HG03558 (cell line): Measurements from ENCODE around the gene MEIG1.
A peak's percentile ranks its signal among the peaks of the same experiment; 100 is the strongest.
"Not testable (repeated sequence)": the region's sequence is repeated elsewhere in the genome, so short reads cannot be mapped to it uniquely, and the experiment has no call there.

Experiments
- ATAC-seq: cut with Tn5 transposase; IDR thresholded peaks from one replicate; pipeline ENCODE4 v1.9.1; 2021; ENCODE audit warnings: moderate number of reproducible peaks; ENCODE audit not compliant: unreplicated experiment; ENCODE audit errors: extremely low read depth

MEIG1 gene

GRCh38 chr10:14959221-14960057, at the start of gene MEIG1:
Gene MEIG1, plus strand, starts transcription at chr10:14959388. Its CDS starts 7,081 bp downstream, at chr10:14966469.
- peak; percentile 48 for ATAC-seq

- ATAC-seq, result no peak
Observed at GRCh38 chr10:14910953-14911352, 48.2 kb upstream of the MEIG1 start.

- ATAC-seq, result no peak
Observed at GRCh38 chr10:14911801-14912200, 47.4 kb upstream of the MEIG1 start.

- no peak for ATAC-seq
Observed at GRCh38 chr10:14916600-14916999, 42.6 kb upstream of the MEIG1 start.

- no peak for ATAC-seq
Observed at GRCh38 chr10:14917827-14918226, 41.4 kb upstream of the MEIG1 start.

GRCh38 chr10:14918964-14919363, 40.2 kb upstream of the MEIG1 start:
- no peak for ATAC-seq

- no peak for ATAC-seq
Observed at GRCh38 chr10:14924013-14924412, 35.2 kb upstream of the MEIG1 start.

- ATAC-seq, result no peak
Observed at GRCh38 chr10:14925268-14925667, 33.9 kb upstream of the MEIG1 start.

GRCh38 chr10:14926061-14926470, 33.1 kb upstream of the MEIG1 start:
- ATAC-seq, result no peak

- peak; percentile 99 for ATAC-seq
Observed at GRCh38 chr10:14926722-14927416, 32.3 kb upstream of the MEIG1 start.

- no peak for ATAC-seq
Observed at GRCh38 chr10:14930610-14931009, 28.6 kb upstream of the MEIG1 start.

- no peak for ATAC-seq
Observed at GRCh38 chr10:14936584-14936983, 22.6 kb upstream of the MEIG1 start.

- not testable (repeated sequence) for ATAC-seq
Observed at GRCh38 chr10:14938971-14939370, 20.2 kb upstream of the MEIG1 start.

- peak; percentile 60 for ATAC-seq
Observed at GRCh38 chr10:14942147-14942949, 16.8 kb upstream of the MEIG1 start.

- ATAC-seq, result not testable (repeated sequence)
Observed at GRCh38 chr10:14942950-14943338, 16.2 kb upstream of the MEIG1 start.

- ATAC-seq, result no peak
Observed at GRCh38 chr10:14945108-14945507, 14.1 kb upstream of the MEIG1 start.

GRCh38 chr10:14947268-14947667, 11.9 kb upstream of the MEIG1 start:
- no peak for ATAC-seq

GRCh38 chr10:14949291-14949690, 9.9 kb upstream of the MEIG1 start:
- ATAC-seq, result no peak

- ATAC-seq, result no peak
Observed at GRCh38 chr10:14952851-14953423, 6.3 kb upstream of the MEIG1 start.

- ATAC-seq, result no peak
Observed at GRCh38 chr10:14953424-14954000, 5.7 kb upstream of the MEIG1 start.
